GM19351 (cell line): ENCODE results near the gene ADAMTSL1.

ENCODE experiments used
- ATAC-seq: cut with Tn5 transposase; IDR thresholded peaks from one replicate; pipeline ENCODE4 v1.9.1; 2021; ENCODE audit warnings: mild to moderate bottlenecking, moderate library complexity; ENCODE audit not compliant: unreplicated experiment

Gene ADAMTSL1

GRCh38 chr9:18798508-18799290, 324.7 kb downstream of the ADAMTSL1 start:
- ATAC-seq, result no peak

DNA sequence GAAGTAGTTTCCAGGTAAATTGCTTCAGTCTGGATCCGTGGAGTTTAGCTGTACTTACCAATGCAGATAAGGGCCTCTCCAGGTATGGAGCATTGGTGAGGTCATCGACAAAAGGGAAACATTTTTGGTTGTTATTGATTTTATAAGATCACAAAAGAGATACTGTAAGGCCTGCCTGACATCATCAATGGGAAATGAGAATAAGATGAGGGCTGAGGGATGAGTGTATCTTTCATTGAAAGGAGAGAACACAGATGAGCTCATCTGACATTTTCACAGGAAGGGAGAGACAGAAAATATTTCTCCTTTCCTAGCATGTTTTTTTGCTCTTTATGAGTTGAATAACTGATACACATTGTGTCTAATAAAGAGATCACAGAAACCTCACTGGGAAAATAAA, 325.5 kb downstream of the ADAMTSL1 start:
- no peak for ATAC-seq

- ATAC-seq, result no peak
Observed at GRCh38 chr9:18800579-18800978, 326.6 kb downstream of the ADAMTSL1 start.

GRCh38 chr9:18805386-18805785, 331.4 kb downstream of the ADAMTSL1 start:
- no peak for ATAC-seq

DNA sequence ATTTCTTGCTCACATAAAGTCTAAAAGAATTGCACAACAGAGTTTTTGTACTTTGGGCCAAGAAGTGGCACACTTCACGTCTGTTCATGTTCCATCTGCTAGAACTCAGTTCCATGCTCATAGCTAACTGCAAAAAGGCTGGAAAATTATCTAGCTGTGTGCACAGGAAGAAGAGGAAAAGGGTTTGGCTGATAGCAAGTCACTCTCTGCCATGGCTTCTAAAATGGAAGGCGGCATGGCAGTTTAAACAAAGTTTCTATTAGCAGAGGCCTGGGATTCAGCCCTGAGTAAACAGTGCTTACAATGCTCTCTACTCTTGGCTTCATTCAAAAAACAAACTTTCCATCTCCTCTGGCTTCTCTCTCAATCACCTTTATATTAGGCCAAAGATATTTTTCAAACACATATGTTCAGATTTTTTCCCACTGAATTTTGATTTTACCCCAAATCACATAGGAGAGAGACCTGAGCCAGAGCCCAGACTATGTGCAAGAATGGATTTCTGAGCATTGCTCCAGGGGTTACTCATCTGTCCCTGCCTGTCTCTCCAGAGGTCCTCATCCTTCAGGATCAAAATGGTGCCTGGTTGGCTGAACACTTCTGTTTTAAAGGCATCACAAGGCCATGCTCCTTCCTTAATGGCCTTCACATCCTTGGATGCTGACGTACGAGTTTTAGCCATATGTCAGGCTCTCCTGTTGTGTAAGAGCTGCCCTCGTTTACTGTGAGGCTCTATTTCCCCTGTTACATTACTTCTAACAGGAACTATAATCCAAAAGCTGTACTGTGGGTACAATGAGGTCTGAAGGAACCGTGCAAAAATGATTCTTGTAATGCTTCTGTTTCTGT, 332.5 kb downstream of the ADAMTSL1 start:
- no peak for ATAC-seq

GRCh38 chr9:18810581-18810980, 336.6 kb downstream of the ADAMTSL1 start:
- ATAC-seq, result no peak

DNA sequence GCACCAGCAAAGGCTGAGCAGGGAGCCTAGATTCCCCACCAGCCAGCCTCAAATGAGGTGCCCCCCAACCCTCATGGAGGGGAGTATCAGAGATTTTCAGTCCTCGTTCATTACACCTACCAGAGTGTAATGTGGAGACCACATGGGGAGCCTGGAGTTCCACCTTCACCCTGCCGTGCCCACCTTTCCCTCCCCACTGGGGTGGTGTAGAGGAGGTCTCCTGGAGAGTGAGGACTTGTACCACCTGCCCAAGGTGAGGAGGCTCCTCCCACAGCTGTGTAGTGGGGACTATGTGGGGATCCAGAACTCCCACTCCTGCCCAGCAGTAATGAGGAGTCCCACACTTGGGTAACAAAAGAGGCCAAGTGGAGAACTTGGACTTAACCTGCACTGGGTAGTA, 337.2 kb downstream of the ADAMTSL1 start:
- ATAC-seq, result no peak

- no peak for ATAC-seq
Observed at GRCh38 chr9:18819418-18819817, 345.5 kb downstream of the ADAMTSL1 start.

DNA sequence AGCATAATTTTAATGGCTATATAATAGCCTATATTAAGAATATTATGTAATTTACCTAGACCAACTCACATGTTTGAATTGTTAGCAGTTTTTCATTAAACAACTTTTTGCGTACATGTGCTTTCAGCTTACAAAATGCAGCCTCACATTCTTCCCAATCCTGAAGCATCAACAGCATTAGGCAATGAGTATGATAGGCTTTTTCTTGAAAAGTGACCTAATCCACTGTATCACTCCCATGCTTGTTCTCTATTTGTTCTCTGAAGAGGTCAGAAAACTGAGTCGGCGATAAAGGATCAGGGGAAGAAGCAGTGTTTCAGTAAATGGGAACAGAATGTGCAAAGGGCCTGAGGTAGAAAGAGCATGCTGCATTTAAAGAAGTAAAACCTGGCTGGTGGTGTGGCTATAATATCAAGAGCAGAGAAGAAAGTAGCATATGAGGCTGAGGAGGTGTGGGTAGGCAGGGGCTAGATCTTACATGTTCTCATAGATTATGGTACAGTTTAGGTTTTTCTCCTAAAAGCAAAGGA, 346.7 kb downstream of the ADAMTSL1 start:
- ATAC-seq, result no peak

GRCh38 chr9:18821788-18822187, 347.8 kb downstream of the ADAMTSL1 start:
- no peak for ATAC-seq

DNA sequence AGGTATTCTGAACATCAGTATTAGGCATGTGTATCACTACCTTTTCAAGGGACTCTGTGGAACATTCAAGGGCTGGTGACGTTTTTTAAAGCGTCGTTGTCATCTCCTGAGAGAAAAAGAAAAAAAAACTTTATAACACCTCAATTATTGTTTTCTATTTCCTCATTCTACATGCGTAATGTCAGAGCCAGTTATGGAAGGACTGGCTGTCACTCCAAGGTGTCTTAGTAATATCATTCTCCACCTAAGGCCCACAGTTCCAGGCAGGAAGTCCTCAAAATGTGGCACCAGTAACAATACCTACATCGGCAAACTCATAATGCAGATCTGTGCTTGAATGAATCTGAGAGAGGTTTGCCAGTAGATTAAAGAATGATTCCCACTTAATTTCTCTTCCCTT, 348.9 kb downstream of the ADAMTSL1 start:
- ATAC-seq, result no peak

DNA sequence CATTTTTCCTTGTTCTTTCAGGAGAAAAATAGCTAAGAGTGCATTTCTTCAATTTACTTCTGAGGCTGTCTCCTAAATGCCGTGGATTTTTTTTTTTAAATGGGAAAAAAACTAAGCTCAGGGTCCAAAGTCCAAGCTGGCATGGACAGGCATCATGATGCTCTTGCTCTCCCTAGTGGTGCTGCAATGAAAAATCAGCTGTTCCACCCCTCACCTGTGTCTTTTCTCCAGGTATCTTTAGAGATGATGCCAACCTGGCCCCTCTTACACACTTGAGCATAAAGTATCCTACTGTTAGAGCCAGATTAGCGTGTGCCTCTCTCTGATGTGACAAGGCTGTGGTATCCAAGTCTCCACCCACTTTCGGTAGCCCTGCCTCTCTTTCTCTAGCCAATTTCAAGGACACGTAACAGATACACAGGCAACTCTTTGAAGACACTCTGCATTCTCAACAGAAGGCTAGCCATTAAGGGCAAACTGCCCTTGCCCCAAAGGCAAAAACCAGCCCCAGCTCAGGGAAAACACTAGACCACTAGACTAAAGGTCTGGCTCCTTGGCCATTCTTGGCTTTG, 350.2 kb downstream of the ADAMTSL1 start:
- ATAC-seq, result no peak

GRCh38 chr9:18825656-18826170, 351.8 kb downstream of the ADAMTSL1 start:
- ATAC-seq, result no peak

GRCh38 chr9:18826248-18826647, 352.3 kb downstream of the ADAMTSL1 start:
- no peak for ATAC-seq

- ATAC-seq, result no peak
Observed at GRCh38 chr9:18829066-18829465, 355.1 kb downstream of the ADAMTSL1 start.

- ATAC-seq, result no peak
Observed at GRCh38 chr9:18829873-18830272, 355.9 kb downstream of the ADAMTSL1 start.

- ATAC-seq, result peak; percentile 80
Observed at GRCh38 chr9:18834740-18835361, 360.9 kb downstream of the ADAMTSL1 start.

DNA sequence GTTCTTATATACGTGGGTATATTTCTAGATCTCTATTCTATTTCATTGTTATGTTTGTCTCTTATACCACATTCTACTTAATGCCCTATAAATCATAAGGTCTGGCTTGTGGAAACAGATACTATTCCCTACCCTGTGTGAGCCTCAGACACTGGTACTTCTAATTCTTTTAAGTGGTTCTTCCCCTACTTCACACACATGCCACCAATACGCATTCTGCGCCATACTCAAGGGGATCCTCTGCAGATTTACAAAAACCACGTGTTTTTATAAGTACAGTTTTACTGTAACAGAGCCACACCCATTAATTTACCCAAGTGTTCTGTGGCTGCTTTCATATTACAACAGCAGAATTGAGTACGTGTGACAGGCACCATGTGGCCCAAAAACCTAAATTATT, 363.4 kb downstream of the ADAMTSL1 start:
- no peak for ATAC-seq

DNA sequence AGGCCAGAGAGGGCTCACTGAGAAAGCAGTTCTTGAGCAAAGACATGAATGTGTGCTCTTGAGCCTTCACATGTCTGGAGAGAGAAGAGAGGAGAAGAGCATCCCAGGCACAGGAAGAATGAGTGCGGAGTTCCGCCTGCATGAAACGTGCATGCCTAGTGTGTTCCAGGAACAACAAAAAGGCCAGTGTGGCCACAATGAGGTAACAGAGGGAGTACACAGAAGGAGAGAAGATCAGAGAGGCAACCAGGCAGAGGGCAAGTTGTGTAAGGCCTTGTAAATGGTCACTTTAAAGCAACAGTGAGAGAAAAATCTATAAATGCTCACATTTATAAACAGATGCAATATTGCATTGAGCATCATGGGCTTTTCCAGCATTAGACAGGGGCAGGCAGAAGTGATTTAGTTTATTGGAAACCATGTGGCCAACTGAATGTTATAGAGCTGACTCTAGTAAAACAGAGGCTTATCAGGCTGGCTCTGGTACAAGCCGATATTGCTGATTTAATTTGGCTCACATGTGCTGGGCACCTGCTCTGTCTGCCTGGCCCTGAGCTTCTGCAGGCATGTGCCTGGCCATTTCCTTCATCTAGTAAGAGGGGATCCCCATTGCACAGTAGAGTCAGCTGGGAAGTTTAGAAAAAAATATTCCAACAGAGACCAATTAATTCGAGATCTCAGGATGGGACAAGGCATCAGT, 373.8 kb downstream of the ADAMTSL1 start:
- no peak for ATAC-seq

DNA sequence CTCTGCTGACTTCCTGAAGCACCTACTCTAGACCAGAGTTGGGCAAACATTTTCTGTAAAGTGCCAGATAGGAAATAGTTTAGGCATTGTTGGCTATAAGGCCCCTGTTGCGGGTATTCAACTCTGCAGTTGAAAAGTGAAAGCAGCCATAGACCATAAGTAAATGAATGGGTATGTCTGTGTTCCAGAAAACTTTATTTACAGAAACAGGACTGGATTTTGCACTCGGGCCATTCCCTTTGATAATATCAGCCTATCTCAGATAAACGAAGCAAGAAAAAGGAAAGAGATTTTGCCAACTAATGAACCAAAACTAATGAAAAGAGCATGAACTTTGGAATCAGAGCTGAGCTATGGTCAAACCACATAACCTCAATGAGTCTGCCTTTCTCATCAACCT, 374.7 kb downstream of the ADAMTSL1 start:
- ATAC-seq, result no peak
